SU-DHL-6 (cell line): Measurements from ENCODE around the gene PLA2G2A.

Source experiments
- H2AFZ ChIP-seq: fragments of 200-600 bp; sonication (generic); 2 replicates; pipeline ENCODE4 v1.6.1; 2014; ENCODE audit warnings: low read depth, mild to moderate bottlenecking, moderate library complexity, mixed read lengths, antibody characterized with exemption, low read length; ENCODE audit not compliant: severe bottlenecking
- H3F3A ChIP-seq: fragments of 200-600 bp; shearing (Covaris generic); 2 replicates; pipeline ENCODE4 v1.6.0; 2016; ENCODE audit warnings: antibody characterized with exemption, mild to moderate bottlenecking; ENCODE audit not compliant: insufficient read depth
- H3K27ac ChIP-seq: fragments of 200-600 bp; sonication (generic); 2 replicates; pipeline ENCODE4 v1.5.1; 2016; ENCODE audit warnings: low read depth, mild to moderate bottlenecking, low read length, moderate library complexity, mixed read lengths
- H3K27me3 ChIP-seq: fragments of 200-600 bp; sonication (generic), shearing (Covaris generic); 2 replicates; pipeline ENCODE4 v1.6.0; 2014; ENCODE audit warnings: mild to moderate bottlenecking, low read length
- H3K36me3 ChIP-seq: fragments of 200-600 bp; sonication (generic); 2 replicates; pipeline ENCODE4 v1.6.1; 2014; ENCODE audit warnings: mild to moderate bottlenecking, low read length, mixed read lengths
- H3K4me2 ChIP-seq: fragments of 300-600, 200-600 bp; shearing (Covaris generic), sonication (generic); 2 replicates; pipeline ENCODE4 v1.6.0; 2014; ENCODE audit warnings: low read length, low read depth, mild to moderate bottlenecking; ENCODE audit not compliant: poor library complexity, severe bottlenecking
- H3K4me3 ChIP-seq: fragments of 200-600 bp; sonication (generic); 2 replicates; pipeline ENCODE4 v1.5.1; 2014; ENCODE audit warnings: antibody characterized with exemption, low read length, mild to moderate bottlenecking, mixed read lengths; ENCODE audit not compliant: insufficient read depth, poor library complexity, severe bottlenecking
- H3K79me2 ChIP-seq: fragments of 200-600 bp; sonication (generic); 2 replicates; pipeline ENCODE4 v1.6.1; 2014; ENCODE audit warnings: mild to moderate bottlenecking, low read length, moderate library complexity; ENCODE audit not compliant: insufficient read depth
- H3K9ac ChIP-seq: fragments of 200-600 bp; sonication (generic); 2 replicates; pipeline ENCODE4 v1.7.0; 2014; ENCODE audit warnings: mild to moderate bottlenecking, low read length
- H3K9me2 ChIP-seq: fragments of 200-600 bp; sonication (generic); replicated peaks from 2 replicates; pipeline ENCODE4 v1.6.1; 2014; ENCODE audit warnings: low read length; ENCODE audit not compliant: insufficient read depth
- H3K9me3 ChIP-seq: fragments of 200-600 bp; sonication (generic); 2 replicates; pipeline ENCODE4 v1.6.1; 2014; ENCODE audit warnings: low read length, mixed read lengths; ENCODE audit not compliant: insufficient read depth
- H4K20me1 ChIP-seq: fragments of 200-600 bp; sonication (generic); 2 replicates; pipeline ENCODE4 v1.6.1; 2014; ENCODE audit warnings: low read depth, mild to moderate bottlenecking, antibody characterized with exemption, low read length, moderate library complexity, mixed read lengths
- CTCF ChIP-seq: fragments of 200-600 bp; sonication (generic); IDR thresholded peaks from one replicate; pipeline ENCODE4 v1.5.1; 2017; ENCODE audit warnings: antibody characterized with exemption, mild to moderate bottlenecking, low read length, moderate library complexity; ENCODE audit not compliant: insufficient read depth, poor library complexity, severe bottlenecking
- EZH2phosphoT487 ChIP-seq: fragments of 200-600 bp; sonication (generic), shearing (Covaris generic); conservative IDR thresholded peaks from 2 replicates; pipeline ENCODE4 v1.6.1; 2018; ENCODE audit warnings: mild to moderate bottlenecking, antibody characterized with exemption, low read length, moderate library complexity, mixed read lengths

The PLA2G2A gene

GRCh38 chr1:20017741-20018140 lies 38.3 kb upstream of the PLA2G2A start:
- Histone ChIP-seq H3K36me3 (no peaks in the 10 kb centered on the region), H3K4me3 (no peak overlapping the region), H3K9ac (no peak overlapping the region), H3K27ac (no peak overlapping the region), H3K9me3 (no peaks in the 10 kb centered on the region), H3F3A (no peaks in the 10 kb centered on the region), H4K20me1 (no peaks in the 10 kb centered on the region), H3K27me3 (no peaks in the 10 kb centered on the region; the same call in 1 of the 2 replicates), H2AFZ (no peak overlapping the region), H3K4me2 (no peak overlapping the region), H3K9me2 (no peaks in the 10 kb centered on the region), H3K79me2 (no peaks in the 10 kb centered on the region)
- TF ChIP-seq EZH2phosphoT487 (no peak), CTCF (no peak)

- Histone ChIP-seq H3K36me3 (no peaks in the 10 kb centered on the region), H3K79me2 (no peaks in the 10 kb centered on the region), H3K9ac (no peak overlapping the region), H3F3A (no peaks in the 10 kb centered on the region), H4K20me1 (no peaks in the 10 kb centered on the region), H2AFZ (no peak overlapping the region), H3K27me3 (no peaks in the 10 kb centered on the region), H3K4me3 (no peak overlapping the region), H3K9me2 (no peaks in the 10 kb centered on the region), H3K4me2 (no peak overlapping the region), H3K9me3 (no peaks in the 10 kb centered on the region), H3K27ac (no peak overlapping the region)
- TF ChIP-seq EZH2phosphoT487 (no peak), CTCF (no peak)
Observed at GRCh38 chr1:20014153-20014552, 34.7 kb upstream of the PLA2G2A start.

GRCh38 chr1:20010016-20010415 lies 30.6 kb upstream of the PLA2G2A start:
- Histone ChIP-seq H3K27ac (no peak overlapping the region), H3K27me3 (no peaks in the 10 kb centered on the region), H4K20me1 (no peaks in the 10 kb centered on the region), H3F3A (no peaks in the 10 kb centered on the region), H3K9ac (no peak overlapping the region), H3K9me2 (no peaks in the 10 kb centered on the region), H3K79me2 (no peaks in the 10 kb centered on the region), H2AFZ (no peak overlapping the region), H3K9me3 (no peaks in the 10 kb centered on the region), H3K4me2 (no peak overlapping the region), H3K36me3 (no peaks in the 10 kb centered on the region), H3K4me3 (no peak overlapping the region)
- no peak for TF ChIP-seq EZH2phosphoT487
- TF ChIP-seq CTCF, result no peak
